IPS-18a (cell line): ENCODE data around the gene TBC1D14.

Source experiments
- H3K27ac ChIP-seq: one replicate; pipeline ENCODE4 v1.5.1; 2013; ENCODE audit warnings: low read length
- H3K27me3 ChIP-seq: one replicate; pipeline ENCODE4 v1.6.1; 2013; ENCODE audit warnings: mild to moderate bottlenecking, low read length; ENCODE audit not compliant: control insufficient read depth, insufficient read depth
- H3K36me3 ChIP-seq: one replicate; pipeline ENCODE4 v1.6.1; 2013; ENCODE audit warnings: low read depth, low read length; ENCODE audit not compliant: control insufficient read depth
- H3K4me1 ChIP-seq: one replicate; pipeline ENCODE4 v1.6.1; 2013; ENCODE audit warnings: low read depth, low read length; ENCODE audit not compliant: control insufficient read depth
- H3K4me3 ChIP-seq: one replicate; pipeline ENCODE4 v1.5.1; 2013; ENCODE audit warnings: low read length
- H3K9ac ChIP-seq: one replicate; pipeline ENCODE4 v1.6.1; 2013; ENCODE audit warnings: mild to moderate bottlenecking, low read length, moderate library complexity
- H3K9me3 ChIP-seq: one replicate; pipeline ENCODE4 v1.6.1; 2013; ENCODE audit warnings: low read depth, low read length; ENCODE audit not compliant: control insufficient read depth

Gene TBC1D14

DNA sequence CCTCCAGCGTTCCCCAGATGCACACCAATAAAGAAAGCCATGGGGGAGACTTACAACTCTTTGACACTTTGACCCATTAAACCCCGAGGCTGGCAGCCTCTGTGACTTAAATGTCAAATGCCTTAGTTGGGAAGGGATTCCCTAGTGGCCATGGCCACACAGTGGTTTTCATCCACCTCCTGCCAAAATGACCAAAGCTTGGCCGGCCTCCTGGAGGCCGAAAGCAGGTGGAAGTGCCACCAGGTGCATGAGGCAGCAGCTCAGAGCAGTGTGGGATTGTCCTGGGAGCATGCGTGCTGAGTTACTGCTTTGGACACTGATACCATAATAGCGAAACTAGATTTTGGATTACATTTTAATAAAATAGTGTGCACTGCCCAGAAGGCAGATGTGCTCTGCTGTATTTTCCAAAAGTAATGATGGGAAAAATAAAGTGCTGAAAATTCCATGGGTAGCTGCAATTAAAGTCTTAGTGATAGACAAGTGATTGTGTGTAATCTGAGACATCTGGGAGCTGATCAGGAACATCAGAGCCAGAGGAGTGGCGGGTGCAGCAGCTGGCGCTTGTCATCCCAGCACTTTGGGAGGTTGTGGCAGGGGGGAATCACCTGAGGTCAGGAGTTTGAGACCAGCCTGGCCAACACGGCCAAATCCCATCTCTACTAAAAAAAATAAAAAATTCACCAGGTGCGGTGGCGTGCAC, 93.7 kb downstream of the TBC1D14 start:
- Histone ChIP-seq H3K4me1 (peaks cover 16% of the 10 kb centered on the region), H3K27me3 (no peaks in the 10 kb centered on the region), H3K9ac (no peak overlapping the region), H3K27ac (no peak overlapping the region), H3K36me3 (peaks cover 54% of the 10 kb centered on the region), H3K4me3 (no peak overlapping the region), H3K9me3 (no peaks in the 10 kb centered on the region)

GRCh38 chr4:7003879-7004240, 94.2 kb downstream of the TBC1D14 start:
- no peak overlapping the region for H3K27ac ChIP-seq
- no peaks in the 10 kb centered on the region for H3K9me3 ChIP-seq
- peaks cover 55% of the 10 kb centered on the region for H3K36me3 ChIP-seq

DNA sequence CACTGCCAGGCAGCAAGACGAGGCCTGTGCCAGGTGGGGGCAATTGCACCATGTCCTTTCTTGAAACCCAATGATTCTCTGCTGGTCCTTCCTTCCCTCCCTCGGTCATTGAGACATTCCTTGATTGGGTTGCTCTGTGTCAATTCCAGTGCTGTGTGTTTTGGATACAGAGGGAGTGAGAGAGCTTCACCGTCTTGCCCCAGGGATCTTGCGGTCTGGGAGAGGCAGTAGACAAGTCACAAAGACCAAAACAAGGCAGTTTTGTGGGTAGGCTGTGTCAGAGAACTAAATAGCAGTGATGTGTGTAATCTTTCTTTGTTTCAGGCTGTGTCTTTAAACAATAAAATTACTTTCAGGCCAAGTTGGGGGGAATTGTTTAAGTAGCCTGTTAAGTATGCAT, 94.7 kb downstream of the TBC1D14 start:
- no peaks in the 10 kb centered on the region for H3K9me3 ChIP-seq
- H3K4me3 ChIP-seq = no peak overlapping the region
- H3K4me1 ChIP-seq = peaks cover 16% of the 10 kb centered on the region
- no peaks in the 10 kb centered on the region for H3K27me3 ChIP-seq
- H3K36me3 ChIP-seq = peaks cover 55% of the 10 kb centered on the region
- no peak overlapping the region for H3K27ac ChIP-seq
- no peak overlapping the region for H3K9ac ChIP-seq

More at GRCh38 chr4:7003879-7004240, 94.2 kb downstream of the TBC1D14 start:
- Histone ChIP-seq H3K4me3 (no peak overlapping the region), H3K4me1 (peaks cover 16% of the 10 kb centered on the region), H3K27me3 (no peaks in the 10 kb centered on the region), H3K9ac (no peak overlapping the region)

DNA sequence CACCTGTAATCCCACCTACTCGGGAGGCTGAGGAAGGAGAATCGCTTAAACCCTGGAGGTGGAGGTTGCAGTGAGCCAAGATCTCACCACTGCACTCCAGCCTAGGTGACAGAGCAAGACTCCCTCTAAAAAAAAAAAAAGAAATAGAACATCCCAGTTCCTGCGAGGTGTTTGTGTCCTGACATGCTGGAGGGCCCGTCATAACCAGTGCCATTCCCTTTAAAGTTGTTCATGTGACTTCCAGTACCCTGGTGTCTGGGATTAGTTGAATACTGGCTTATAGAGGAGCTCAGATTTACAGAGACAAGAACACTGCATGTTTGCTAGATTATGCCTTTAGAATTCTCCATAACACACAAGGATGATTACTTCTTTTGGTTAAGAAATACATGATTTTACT, 95.9 kb downstream of the TBC1D14 start:
- H3K27ac ChIP-seq = no peak overlapping the region
- no peaks in the 10 kb centered on the region for H3K9me3 ChIP-seq
- H3K4me3 ChIP-seq = no peak overlapping the region
- H3K36me3 ChIP-seq = peaks cover 52% of the 10 kb centered on the region
- H3K27me3 ChIP-seq = no peaks in the 10 kb centered on the region
- H3K9ac ChIP-seq = no peak overlapping the region
- peaks cover 16% of the 10 kb centered on the region for H3K4me1 ChIP-seq

DNA sequence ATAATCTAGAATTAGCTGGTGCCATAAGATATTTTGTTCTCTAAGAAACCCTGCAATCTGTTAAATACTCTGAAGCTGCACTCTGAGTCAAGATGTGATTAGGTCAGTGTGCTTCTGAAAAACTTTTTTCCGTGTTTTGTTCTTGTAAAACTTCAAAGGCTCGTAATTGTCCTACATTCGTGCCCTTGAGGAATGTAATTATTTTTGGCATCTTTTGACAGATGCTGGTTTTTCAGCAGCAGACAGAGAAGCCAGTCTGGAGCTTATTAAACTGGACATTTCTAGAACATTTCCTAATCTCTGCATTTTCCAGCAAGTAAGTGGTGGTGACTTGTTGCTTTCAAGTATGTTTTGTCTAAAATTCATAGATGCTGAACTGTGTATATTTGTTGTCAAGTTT, 96.8 kb downstream of the TBC1D14 start:
- no peak overlapping the region for H3K9ac ChIP-seq
- H3K36me3 ChIP-seq = peaks cover 52% of the 10 kb centered on the region
- peaks cover 16% of the 10 kb centered on the region for H3K4me1 ChIP-seq
- no peaks in the 10 kb centered on the region for H3K9me3 ChIP-seq
- H3K27ac ChIP-seq = no peak overlapping the region
- no peaks in the 10 kb centered on the region for H3K27me3 ChIP-seq
- H3K4me3 ChIP-seq = no peak overlapping the region

DNA sequence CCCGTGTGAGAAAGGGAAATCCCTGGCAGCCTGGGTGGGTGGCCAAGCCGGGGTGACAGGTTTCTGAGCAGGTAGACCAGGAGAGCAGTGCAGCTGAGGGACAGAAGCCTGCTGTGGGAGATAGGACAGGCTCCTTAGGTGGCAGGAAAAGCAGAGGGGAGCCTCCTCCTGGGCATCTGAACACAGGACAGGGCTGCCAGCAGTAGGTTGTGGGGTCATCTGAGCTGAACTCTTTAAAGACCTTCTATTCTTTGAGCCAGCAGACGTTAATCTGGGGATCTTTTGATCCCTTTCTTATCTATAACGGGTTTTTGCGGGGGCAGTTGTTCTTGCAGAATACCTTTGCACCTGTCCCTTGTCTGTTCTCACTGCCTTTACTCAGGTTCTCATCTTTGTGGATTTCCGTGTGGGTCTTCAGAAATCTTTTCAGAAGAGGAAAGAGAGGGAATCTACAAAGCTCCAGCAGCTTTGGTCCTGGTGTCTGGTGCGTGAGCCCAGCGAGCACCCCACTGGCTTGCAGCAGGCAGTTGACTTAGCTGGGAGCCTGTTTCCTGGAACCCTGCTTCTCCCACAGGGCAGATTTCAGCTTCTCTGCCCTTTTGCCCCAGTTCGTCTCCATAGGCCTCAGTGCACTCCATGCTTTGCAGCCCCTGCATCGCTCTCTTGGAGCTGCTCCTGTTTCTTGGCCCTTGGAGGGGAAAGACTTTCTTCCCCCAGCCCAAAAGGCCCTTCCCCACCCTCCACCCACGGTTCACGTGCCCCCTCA, 97.7 kb downstream of the TBC1D14 start:
- peaks cover 44% of the 10 kb centered on the region for H3K36me3 ChIP-seq
- H3K27me3 ChIP-seq = no peaks in the 10 kb centered on the region
- H3K4me3 ChIP-seq = no peak overlapping the region
- peaks cover 16% of the 10 kb centered on the region for H3K4me1 ChIP-seq
- no peaks in the 10 kb centered on the region for H3K9me3 ChIP-seq
- H3K9ac ChIP-seq = no peak overlapping the region
- H3K27ac ChIP-seq = no peak overlapping the region

GRCh38 chr4:7007944-7008343, 98.3 kb downstream of the TBC1D14 start:
- Histone ChIP-seq H3K4me1 (peaks cover 16% of the 10 kb centered on the region), H3K4me3 (no peak overlapping the region), H3K27me3 (no peaks in the 10 kb centered on the region), H3K9ac (no peak overlapping the region), H3K36me3 (peaks cover 44% of the 10 kb centered on the region), H3K27ac (no peak overlapping the region), H3K9me3 (no peaks in the 10 kb centered on the region)

- peaks cover 44% of the 10 kb centered on the region for H3K36me3 ChIP-seq
- no peak overlapping the region for H3K4me3 ChIP-seq
- peaks cover 16% of the 10 kb centered on the region for H3K4me1 ChIP-seq
- H3K9ac ChIP-seq = no peak overlapping the region
- H3K27me3 ChIP-seq = no peaks in the 10 kb centered on the region
- no peaks in the 10 kb centered on the region for H3K9me3 ChIP-seq
- H3K27ac ChIP-seq = no peak overlapping the region
Observed at GRCh38 chr4:7009564-7009963, 99.9 kb downstream of the TBC1D14 start.

GRCh38 chr4:7013175-7013574, 103.5 kb downstream of the TBC1D14 start:
- Histone ChIP-seq H3K27ac (no peak overlapping the region), H3K36me3 (peaks cover 75% of the 10 kb centered on the region), H3K4me3 (no peak overlapping the region), H3K4me1 (no peaks in the 10 kb centered on the region), H3K9ac (no peak overlapping the region), H3K9me3 (no peaks in the 10 kb centered on the region), H3K27me3 (no peaks in the 10 kb centered on the region)

GRCh38 chr4:7014815-7015214, 105.2 kb downstream of the TBC1D14 start:
- Histone ChIP-seq H3K9me3 (no peaks in the 10 kb centered on the region), H3K27me3 (no peaks in the 10 kb centered on the region), H3K4me3 (no peak overlapping the region), H3K9ac (no peak overlapping the region), H3K27ac (no peak overlapping the region), H3K4me1 (no peaks in the 10 kb centered on the region), H3K36me3 (peaks cover 63% of the 10 kb centered on the region)

DNA sequence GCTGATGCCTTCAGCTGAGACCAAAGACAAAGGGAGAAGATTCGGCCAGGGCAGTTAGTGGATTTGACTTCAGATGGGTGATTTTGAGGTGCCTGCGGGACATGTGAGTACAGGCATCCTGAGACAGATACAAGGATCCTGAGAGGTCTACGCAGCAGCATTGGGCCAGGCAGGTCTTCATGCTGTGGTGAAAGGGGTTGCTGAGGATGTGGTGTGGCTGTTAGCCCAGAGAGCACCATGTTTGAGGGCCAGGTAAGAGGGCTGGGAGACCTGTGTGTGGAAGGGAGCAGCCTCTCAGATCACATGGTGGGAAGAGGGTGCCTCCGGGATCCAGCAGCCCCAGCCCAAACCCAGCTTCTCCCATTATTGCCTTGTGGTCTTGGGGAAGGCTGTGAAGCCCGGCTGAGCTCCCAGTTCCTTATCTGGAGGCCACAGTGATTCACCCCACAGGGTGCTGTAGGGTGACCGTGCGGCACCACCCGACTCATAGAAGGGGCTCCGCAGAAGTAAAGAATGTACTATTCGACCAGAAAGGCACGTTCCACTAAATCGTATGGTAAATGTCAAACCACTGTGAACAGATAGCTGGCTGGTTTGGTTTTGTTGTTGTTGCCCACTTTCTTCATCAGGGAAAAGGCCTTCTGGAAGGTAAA, 105.9 kb downstream of the TBC1D14 start:
- Histone ChIP-seq H3K9ac (no peak overlapping the region), H3K27ac (no peak overlapping the region), H3K9me3 (no peaks in the 10 kb centered on the region)

More for the DNA sequence above, 105.9 kb downstream of the TBC1D14 start:
- H3K27me3 ChIP-seq = no peaks in the 10 kb centered on the region
- no peaks in the 10 kb centered on the region for H3K4me1 ChIP-seq
- H3K36me3 ChIP-seq = peaks cover 58% of the 10 kb centered on the region
- no peak overlapping the region for H3K4me3 ChIP-seq
